Effector memory CD4-positive, alpha-beta T cell (primary cell): ENCODE measurements around the gene PATJ.
"Not testable (repeated sequence)": the region's sequence is repeated elsewhere in the genome, so short reads cannot be mapped to it uniquely, and the experiment has no call there.

Experiments used
- DNase-seq, 3 donors: peaks; one replicate each; pipeline ENCODE4 v3.0.0-alpha.2; 2020
- H3K27ac ChIP-seq: 2 replicates; pipeline ENCODE4 v1.7.0; 2013; ENCODE audit warnings: mild to moderate bottlenecking, low read length, moderate library complexity; ENCODE audit not compliant: insufficient read depth, poor library complexity, severe bottlenecking
- H3K27me3 ChIP-seq: replicated peaks from 2 replicates; pipeline ENCODE4 v1.7.0; 2013; ENCODE audit warnings: mild to moderate bottlenecking, low read length; ENCODE audit not compliant: insufficient read depth, control insufficient read depth, poor library complexity, severe bottlenecking
- H3K36me3 ChIP-seq: 2 replicates; pipeline ENCODE4 v1.7.0; 2013; ENCODE audit warnings: mild to moderate bottlenecking, low read length, moderate library complexity; ENCODE audit not compliant: control insufficient read depth, insufficient read depth
- H3K4me1 ChIP-seq: 2 replicates; pipeline ENCODE4 v1.7.0; 2013; ENCODE audit warnings: low read length, mild to moderate bottlenecking; ENCODE audit not compliant: control insufficient read depth, insufficient read depth, poor library complexity, severe bottlenecking
- H3K4me3 ChIP-seq: 2 replicates; pipeline ENCODE4 v1.7.0; 2013; ENCODE audit warnings: low read length, low read depth, mild to moderate bottlenecking; ENCODE audit not compliant: insufficient read depth, poor library complexity, severe bottlenecking
- H3K9me3 ChIP-seq: 2 replicates; pipeline ENCODE4 v1.7.0; 2013; ENCODE audit warnings: mild to moderate bottlenecking, low read length, moderate library complexity; ENCODE audit not compliant: control insufficient read depth

PATJ gene

DNA sequence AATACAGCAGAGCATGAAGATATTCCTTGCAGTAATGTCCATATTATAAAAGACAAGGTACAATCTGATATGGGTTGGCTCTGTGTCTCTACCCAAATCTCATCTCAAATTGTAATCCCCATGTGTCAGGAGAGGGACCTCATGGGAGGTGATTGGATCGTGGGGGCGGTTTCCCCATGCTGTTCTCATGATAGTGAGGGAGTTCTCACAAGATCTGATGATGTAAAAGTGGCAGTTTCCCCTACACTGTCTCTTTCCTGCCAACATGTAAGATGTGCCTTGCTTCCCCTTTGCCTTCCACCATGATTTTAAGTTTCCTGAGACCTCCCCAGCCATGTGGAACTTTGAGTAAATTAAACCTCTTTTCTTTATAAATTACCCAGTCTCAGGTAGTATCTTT is 152.0 kb downstream of the PATJ start:
- not testable (repeated sequence) for H3K4me1 ChIP-seq, H3K4me3 ChIP-seq, DNase-seq, H3K27ac ChIP-seq, H3K9me3 ChIP-seq, H3K27me3 ChIP-seq, H3K36me3 ChIP-seq

DNA sequence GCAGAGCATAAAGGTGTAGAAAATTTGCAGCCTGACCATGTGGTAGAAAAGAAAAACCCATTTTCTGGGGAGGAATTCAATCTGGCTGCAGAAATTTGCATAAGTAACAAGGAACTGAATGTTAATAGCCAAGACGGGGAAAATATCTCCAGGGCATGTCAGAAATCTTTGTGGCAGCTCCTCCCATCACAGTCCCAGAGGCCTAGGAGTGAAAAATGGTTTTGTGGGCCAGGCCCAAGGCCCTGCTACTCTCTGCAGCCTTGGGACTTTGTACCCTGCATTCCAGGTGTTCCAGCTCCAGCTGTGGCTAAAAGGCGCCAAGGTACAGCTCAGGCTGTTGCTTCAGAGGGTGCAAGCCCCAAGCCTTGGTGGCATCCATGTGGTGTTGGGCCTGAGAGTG is 152.9 kb downstream of the PATJ start:
- Histone ChIP-seq H3K4me1 (no peaks in the 10 kb centered on the region), H3K27me3 (no peaks in the 10 kb centered on the region), H3K36me3 (no peaks in the 10 kb centered on the region), H3K27ac (no peak overlapping the region), H3K4me3 (no peak overlapping the region), H3K9me3 (no peaks in the 10 kb centered on the region)
- DNase-seq, result no peak

DNA sequence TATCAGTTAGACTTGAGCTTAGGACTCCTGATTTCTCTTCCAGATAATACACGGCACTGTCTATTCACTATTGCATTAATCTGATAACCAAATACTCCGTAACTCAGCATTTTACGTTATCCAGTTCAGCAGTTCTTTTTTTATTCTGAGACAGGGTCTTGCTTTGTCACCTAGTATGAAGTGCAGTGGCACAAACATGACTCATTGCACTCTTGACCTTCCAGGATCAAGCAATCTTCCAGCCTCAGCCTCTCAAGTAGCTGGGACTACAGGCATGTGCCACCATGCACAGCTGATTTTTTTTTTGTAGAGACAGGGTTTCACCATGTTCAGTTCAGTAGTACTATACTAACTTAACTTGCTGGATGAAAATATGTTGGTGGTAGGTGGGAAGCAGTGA is 156.4 kb downstream of the PATJ start:
- Histone ChIP-seq H3K27ac (no peak overlapping the region), H3K36me3 (no peaks in the 10 kb centered on the region), H3K4me1 (no peaks in the 10 kb centered on the region), H3K9me3 (no peaks in the 10 kb centered on the region), H3K4me3 (no peak overlapping the region), H3K27me3 (no peaks in the 10 kb centered on the region)
- no peak for DNase-seq

DNA sequence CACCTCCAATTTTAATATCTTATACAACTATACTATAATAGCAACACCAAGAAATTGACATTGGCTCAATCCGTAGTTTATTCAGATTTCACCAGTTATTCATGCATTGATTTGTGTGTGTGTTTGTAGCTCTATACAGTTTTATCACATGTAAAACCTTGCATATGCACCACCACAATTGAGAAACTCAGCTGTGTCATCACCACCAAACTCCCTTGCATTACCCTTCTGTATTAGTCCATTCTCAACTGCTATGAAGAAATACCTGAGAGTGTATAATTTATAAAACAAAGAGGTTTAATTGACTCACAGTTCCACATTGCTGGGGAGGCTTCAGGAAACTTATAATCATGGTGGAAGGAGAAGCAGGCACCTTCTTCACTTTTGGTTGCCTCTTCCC is 162.1 kb downstream of the PATJ start:
- H3K4me1 ChIP-seq, result no peaks in the 10 kb centered on the region
- H3K9me3 ChIP-seq, result no peaks in the 10 kb centered on the region
- H3K27me3 ChIP-seq, result no peaks in the 10 kb centered on the region
- H3K36me3 ChIP-seq, result peaks cover 9% of the 10 kb centered on the region
- no peak for DNase-seq
- H3K4me3 ChIP-seq, result no peak overlapping the region
- H3K27ac ChIP-seq, result no peak overlapping the region

- H3K36me3 ChIP-seq, result peaks cover 13% of the 10 kb centered on the region
- H3K4me1 ChIP-seq, result no peaks in the 10 kb centered on the region
- no peaks in the 10 kb centered on the region for H3K9me3 ChIP-seq
- H3K27ac ChIP-seq, result no peak overlapping the region
- no peaks in the 10 kb centered on the region for H3K27me3 ChIP-seq
- no peak overlapping the region for H3K4me3 ChIP-seq
- DNase-seq, result no peak
Measured at GRCh38 chr1:61907102-61907501, 164.8 kb downstream of the PATJ start.

- DNase-seq, result no peak
- peaks cover 19% of the 10 kb centered on the region for H3K36me3 ChIP-seq
- no peaks in the 10 kb centered on the region for H3K27me3 ChIP-seq
- no peak overlapping the region for H3K4me3 ChIP-seq
- no peaks in the 10 kb centered on the region for H3K4me1 ChIP-seq
- no peak overlapping the region for H3K27ac ChIP-seq
- H3K9me3 ChIP-seq, result no peaks in the 10 kb centered on the region
Measured at GRCh38 chr1:61910035-61910434, 167.8 kb downstream of the PATJ start.

- Histone ChIP-seq H3K4me3 (no peak overlapping the region), H3K27ac (no peak overlapping the region), H3K27me3 (no peaks in the 10 kb centered on the region), H3K9me3 (no peaks in the 10 kb centered on the region), H3K36me3 (peaks cover 9% of the 10 kb centered on the region), H3K4me1 (no peaks in the 10 kb centered on the region)
- no peak for DNase-seq
Measured at GRCh38 chr1:61914823-61915482, 172.7 kb downstream of the PATJ start.

GRCh38 chr1:61921435-61921834 is 179.2 kb downstream of the PATJ start:
- H3K4me3 ChIP-seq, result no peak overlapping the region
- H3K27me3 ChIP-seq, result no peaks in the 10 kb centered on the region
- no peaks in the 10 kb centered on the region for H3K4me1 ChIP-seq
- no peak for DNase-seq
- H3K27ac ChIP-seq, result no peak overlapping the region
- H3K36me3 ChIP-seq, result peaks cover 4% of the 10 kb centered on the region
- H3K9me3 ChIP-seq, result no peaks in the 10 kb centered on the region

DNA sequence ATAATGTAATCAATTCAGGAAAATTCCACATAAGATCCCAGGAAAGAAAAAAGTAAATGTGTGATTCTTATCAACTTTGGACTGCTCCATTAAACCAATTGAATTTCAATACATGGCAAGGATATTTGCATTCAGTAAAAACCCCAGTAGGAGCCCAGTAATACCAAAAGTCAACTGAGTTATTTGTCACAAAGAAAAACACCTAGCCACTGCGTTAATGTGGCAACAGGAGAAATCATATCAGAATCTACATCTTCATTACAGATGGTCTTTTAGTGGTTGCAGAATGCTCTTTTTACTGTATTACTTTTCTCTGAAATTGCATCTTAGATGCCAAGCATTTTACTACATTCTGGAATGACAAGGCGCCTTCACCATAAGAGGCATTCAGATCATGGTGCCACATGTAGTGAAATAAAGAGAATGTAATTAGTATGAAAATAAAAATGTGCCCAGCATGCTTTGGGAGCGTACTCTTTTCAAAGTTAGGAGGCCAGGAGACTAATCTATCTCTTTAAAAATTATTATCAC is 180.7 kb downstream of the PATJ start:
- H3K9me3 ChIP-seq, result no peaks in the 10 kb centered on the region
- no peaks in the 10 kb centered on the region for H3K4me1 ChIP-seq
- no peak for DNase-seq
- H3K27ac ChIP-seq, result no peak overlapping the region
- no peak overlapping the region for H3K4me3 ChIP-seq
- H3K36me3 ChIP-seq, result peaks cover 4% of the 10 kb centered on the region
- H3K27me3 ChIP-seq, result no peaks in the 10 kb centered on the region

DNA sequence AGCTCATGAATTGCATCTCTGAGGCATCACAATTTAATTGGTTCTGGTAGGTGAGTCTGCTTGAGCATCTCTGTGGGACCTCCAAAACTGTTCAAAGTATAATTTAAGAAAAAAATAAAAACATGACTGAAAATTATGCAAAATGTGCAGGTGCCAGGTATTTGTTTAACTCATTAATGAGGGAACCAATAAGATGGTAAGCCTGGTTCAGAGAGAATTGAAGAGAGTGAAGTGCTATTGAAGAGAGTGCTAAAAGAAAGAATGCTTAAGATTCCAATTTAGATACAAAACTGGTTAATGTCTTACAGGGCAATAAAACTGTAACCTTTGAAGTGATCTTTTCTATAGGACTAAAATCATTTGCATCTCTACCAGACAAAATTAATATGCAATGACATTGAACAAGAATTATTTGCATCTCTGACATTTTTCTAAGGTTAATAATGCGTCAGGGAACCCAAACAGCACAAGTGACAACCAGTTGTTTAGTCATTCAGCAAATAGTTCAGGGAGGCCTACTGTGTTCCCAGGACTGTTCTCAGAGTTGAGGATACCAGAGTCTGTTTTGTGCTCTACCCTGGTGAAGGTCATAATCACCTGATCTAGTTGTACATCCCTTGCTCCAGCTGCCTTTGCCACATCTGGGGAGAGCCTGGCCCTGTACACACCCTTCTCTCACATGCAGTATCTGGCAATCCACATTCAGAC is 183.5 kb downstream of the PATJ start:
- no peaks in the 10 kb centered on the region for H3K36me3 ChIP-seq
- no peak for DNase-seq

More for the DNA sequence above, 183.5 kb downstream of the PATJ start:
- Histone ChIP-seq H3K4me3 (no peak overlapping the region), H3K27ac (no peak overlapping the region), H3K9me3 (no peaks in the 10 kb centered on the region), H3K27me3 (no peaks in the 10 kb centered on the region), H3K4me1 (no peaks in the 10 kb centered on the region)
